SW 1271 (cell line): ENCODE measurements around the gene IMP3.

ENCODE experiments used
- DNase-seq, 2 experiments: peaks; one replicate each; lab custom pipeline; 2025; lab: John Stamatoyannopoulos, UW

Gene IMP3

GRCh38 chr15:75672646-75673425 is 32.8 kb upstream of the IMP3 start:
- no peak for DNase-seq

- DNase-seq: no peak
These were observed 31.9 kb upstream of the IMP3 start for GRCh38 chr15:75671730-75672602.

GRCh38 chr15:75669879-75670212 is 29.8 kb upstream of the IMP3 start:
- no peak for DNase-seq

GRCh38 chr15:75669191-75669878 is 29.3 kb upstream of the IMP3 start:
- DNase-seq: no peak

GRCh38 chr15:75666823-75667501 is 26.9 kb upstream of the IMP3 start:
- peak; percentile 93 to 94 for DNase-seq

GRCh38 chr15:75663931-75664421 is 24.0 kb upstream of the IMP3 start:
- DNase-seq: no peak

GRCh38 chr15:75662823-75663519 is 22.9 kb upstream of the IMP3 start:
- DNase-seq: no peak

- no peak for DNase-seq
These were observed 21.7 kb upstream of the IMP3 start for GRCh38 chr15:75661756-75662140.

GRCh38 chr15:75661100-75661755 is 21.2 kb upstream of the IMP3 start:
- peak in 1 of 2 experiments; percentile 19 for DNase-seq

- no peak for DNase-seq
These were observed 20.1 kb upstream of the IMP3 start for GRCh38 chr15:75659928-75660645.

GRCh38 chr15:75659141-75659771 is 19.2 kb upstream of the IMP3 start:
- DNase-seq: no peak

- DNase-seq: no peak
These were observed 16.8 kb upstream of the IMP3 start for GRCh38 chr15:75656813-75657212.

- no peak for DNase-seq
These were observed 16.3 kb upstream of the IMP3 start for GRCh38 chr15:75656331-75656730.

GRCh38 chr15:75655931-75656330 is 15.9 kb upstream of the IMP3 start:
- DNase-seq: no peak

GRCh38 chr15:75654201-75654907 is 14.3 kb upstream of the IMP3 start:
- DNase-seq: no peak

- no peak for DNase-seq
These were observed 13.4 kb upstream of the IMP3 start for GRCh38 chr15:75653347-75653913.

- DNase-seq: no peak
These were observed 12.0 kb upstream of the IMP3 start for GRCh38 chr15:75651810-75652543.
